Measurements from ENCODE around the gene MTREX. TPM values are rescaled to one million over a fixed set of nuclear protein-coding genes. Genes with fewer than 3 reads are reported as not detected.

Gene MTREX
- total and polyA plus RNA-seq, 9 donors: 43.9 to 73.1 (median 62.3) TPM

DNA sequence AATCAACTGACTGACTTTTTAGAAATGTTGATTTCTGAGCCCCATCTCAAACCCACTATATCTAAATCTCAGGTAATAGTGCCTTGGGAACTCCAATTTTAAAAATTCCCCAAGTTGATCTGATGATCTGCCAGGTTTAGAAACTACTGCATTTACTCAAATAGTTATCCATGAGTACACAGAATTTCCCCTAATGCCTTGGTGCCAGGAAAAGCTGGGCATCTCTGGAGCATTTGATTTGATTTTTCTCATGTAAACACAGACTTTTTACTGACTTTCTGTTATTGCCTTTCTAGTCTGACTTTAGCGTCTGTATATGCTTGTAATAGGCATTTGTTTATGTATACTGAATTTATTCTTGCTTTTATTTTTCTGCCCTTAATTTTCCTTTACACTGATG, 35.8 kb downstream of the MTREX start:
- DNase-seq: no peak
- no peaks in the 10 kb centered on the region for H3K27me3 ChIP-seq (ENCODE audit: control insufficient read depth, insufficient read depth, low read length)
- peaks cover 23% of the 10 kb centered on the region for H3K36me3 ChIP-seq (ENCODE audit: control insufficient read depth, insufficient read depth, low read length)
- no peak overlapping the region for H3K4me3 ChIP-seq (ENCODE audit: low read length)
- H3K9me3 ChIP-seq (replicated peaks; ENCODE audit: control insufficient read depth, low read depth, low read length): peaks cover 3% of the 10 kb centered on the region
- no peaks in the 10 kb centered on the region for H3K4me1 ChIP-seq (ENCODE audit: control insufficient read depth, insufficient read depth, low read length)
- whole genome bisulfite sequencing (ENCODE audit: insufficient coverage): no CpG with 5 or more reads among the region's 1 CpG
- no peak overlapping the region for H3K27ac ChIP-seq (ENCODE audit: low read length)

DNA sequence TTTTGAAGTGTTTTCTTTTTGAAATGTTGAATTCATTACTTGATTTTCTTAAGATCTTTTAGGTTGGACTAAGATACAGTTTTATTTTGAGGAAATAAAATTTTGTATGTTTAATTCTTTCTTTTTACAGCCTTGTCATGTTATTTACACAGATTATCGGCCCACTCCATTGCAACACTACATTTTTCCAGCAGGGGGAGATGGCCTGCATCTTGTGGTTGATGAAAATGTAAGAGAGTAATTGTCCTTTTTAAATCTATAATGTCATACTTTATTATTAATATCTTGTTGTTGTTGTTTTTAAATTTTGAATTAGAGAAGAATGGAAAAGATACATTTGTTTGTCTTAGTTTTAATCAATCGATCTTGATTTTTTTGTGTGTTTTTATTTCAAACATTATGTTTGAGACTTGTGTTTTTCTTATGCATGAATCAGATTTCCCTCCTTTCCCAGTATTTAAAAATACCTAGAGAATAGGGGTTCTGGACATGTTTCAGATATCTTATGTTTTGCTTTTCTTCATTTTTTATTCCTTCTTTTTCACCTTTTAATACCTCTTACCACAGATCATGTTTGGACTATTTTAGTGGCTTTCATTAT, 36.7 kb downstream of the MTREX start:
- no CpG with 5 or more reads among the region's 2 CpGs for WGBS (ENCODE audit: insufficient coverage)
- DNase-seq: peak; percentile 72
- Histone ChIP-seq H3K27ac (ENCODE audit: low read length) (no peak overlapping the region), H3K36me3 (ENCODE audit: control insufficient read depth, insufficient read depth, low read length) (peaks cover 23% of the 10 kb centered on the region), H3K4me3 (ENCODE audit: low read length) (no peak overlapping the region), H3K4me1 (ENCODE audit: control insufficient read depth, insufficient read depth, low read length) (no peaks in the 10 kb centered on the region), H3K9me3 (replicated peaks; ENCODE audit: control insufficient read depth, low read depth, low read length) (peaks cover 3% of the 10 kb centered on the region), H3K27me3 (ENCODE audit: control insufficient read depth, insufficient read depth, low read length) (no peaks in the 10 kb centered on the region)

DNA sequence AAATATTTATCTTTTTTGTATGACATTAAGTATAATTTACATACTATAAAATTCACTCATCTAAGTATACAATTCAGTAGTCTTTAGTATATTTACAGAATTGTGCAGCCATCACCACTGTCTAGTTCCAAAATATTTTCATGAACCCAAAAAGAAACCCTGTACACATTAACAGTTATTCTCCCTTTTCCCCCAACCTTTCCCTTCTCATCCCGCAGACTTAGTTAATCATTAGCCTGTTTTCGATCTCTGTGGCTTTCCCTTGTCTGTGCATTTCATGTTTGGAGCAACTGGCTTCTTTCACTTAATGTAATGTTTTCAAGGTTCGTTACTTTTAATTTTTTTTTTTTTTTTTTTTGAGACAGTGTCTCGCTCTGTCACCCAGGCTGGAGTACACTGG, 37.5 kb downstream of the MTREX start:
- no peak overlapping the region for H3K27ac ChIP-seq (ENCODE audit: low read length)
- peaks cover 3% of the 10 kb centered on the region for H3K9me3 ChIP-seq (replicated peaks; ENCODE audit: control insufficient read depth, low read depth, low read length)
- peaks cover 28% of the 10 kb centered on the region for H3K36me3 ChIP-seq (ENCODE audit: control insufficient read depth, insufficient read depth, low read length)
- DNase-seq: no peak
- WGBS (ENCODE audit: insufficient coverage): no CpG with 5 or more reads among the region's 4 CpGs
- H3K27me3 ChIP-seq (ENCODE audit: control insufficient read depth, insufficient read depth, low read length): no peaks in the 10 kb centered on the region
- no peaks in the 10 kb centered on the region for H3K4me1 ChIP-seq (ENCODE audit: control insufficient read depth, insufficient read depth, low read length)
- H3K4me3 ChIP-seq (ENCODE audit: low read length): no peak overlapping the region

DNA sequence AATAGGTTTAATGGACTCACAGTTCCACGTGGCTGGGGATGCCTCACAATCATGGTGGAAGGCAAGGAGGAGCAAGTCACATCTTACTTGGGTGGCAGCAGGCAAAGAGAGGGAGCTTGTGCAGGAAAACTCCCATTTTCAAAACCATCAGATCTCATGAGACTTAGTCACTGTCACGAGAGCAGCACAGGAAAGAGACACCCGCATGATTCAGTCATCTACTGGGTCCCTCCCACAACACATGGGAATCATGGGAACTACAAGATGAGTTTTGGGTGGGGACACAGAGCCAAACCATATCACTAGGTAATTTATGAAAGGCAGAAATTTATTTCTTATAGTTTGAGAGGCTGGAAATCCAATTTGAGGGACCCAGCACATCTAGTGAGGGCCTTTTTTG, 40.0 kb downstream of the MTREX start:
- Histone ChIP-seq H3K27ac (ENCODE audit: low read length) (no peak overlapping the region), H3K4me3 (ENCODE audit: low read length) (no peak overlapping the region), H3K36me3 (ENCODE audit: control insufficient read depth, insufficient read depth, low read length) (peaks cover 29% of the 10 kb centered on the region), H3K4me1 (ENCODE audit: control insufficient read depth, insufficient read depth, low read length) (no peaks in the 10 kb centered on the region), H3K9me3 (replicated peaks; ENCODE audit: control insufficient read depth, low read depth, low read length) (peaks cover 3% of the 10 kb centered on the region), H3K27me3 (ENCODE audit: control insufficient read depth, insufficient read depth, low read length) (no peaks in the 10 kb centered on the region)
- no CpG with 5 or more reads among the region's 3 CpGs for WGBS (ENCODE audit: insufficient coverage)
- DNase-seq: no peak

DNA sequence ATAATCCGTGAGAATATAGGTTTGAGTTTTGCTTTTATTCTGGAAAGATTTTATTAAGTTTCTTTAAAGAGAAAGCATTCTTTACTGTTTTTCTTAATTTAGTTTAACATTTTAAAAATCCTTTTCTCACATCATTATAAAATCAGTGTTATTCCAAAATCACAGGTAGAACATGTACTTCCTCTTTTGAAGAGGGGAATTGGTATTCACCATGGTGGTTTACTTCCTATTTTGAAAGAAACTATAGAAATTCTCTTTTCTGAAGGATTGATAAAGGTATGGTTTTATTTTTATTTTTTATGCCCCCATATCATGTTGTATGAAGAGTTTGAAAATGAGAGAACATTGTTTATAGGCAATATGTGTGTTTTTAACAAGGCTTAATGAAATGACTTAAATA, 43.0 kb downstream of the MTREX start:
- DNase-seq: no peak
- Histone ChIP-seq H3K4me1 (ENCODE audit: control insufficient read depth, insufficient read depth, low read length) (no peaks in the 10 kb centered on the region), H3K4me3 (ENCODE audit: low read length) (no peak overlapping the region), H3K36me3 (ENCODE audit: control insufficient read depth, insufficient read depth, low read length) (peaks cover 47% of the 10 kb centered on the region), H3K9me3 (replicated peaks; ENCODE audit: control insufficient read depth, low read depth, low read length) (peaks cover 2% of the 10 kb centered on the region), H3K27ac (ENCODE audit: low read length) (no peak overlapping the region), H3K27me3 (ENCODE audit: control insufficient read depth, insufficient read depth, low read length) (no peaks in the 10 kb centered on the region)
- WGBS (ENCODE audit: insufficient coverage): no CpG with 5 or more reads among the region's 1 CpG

DNA sequence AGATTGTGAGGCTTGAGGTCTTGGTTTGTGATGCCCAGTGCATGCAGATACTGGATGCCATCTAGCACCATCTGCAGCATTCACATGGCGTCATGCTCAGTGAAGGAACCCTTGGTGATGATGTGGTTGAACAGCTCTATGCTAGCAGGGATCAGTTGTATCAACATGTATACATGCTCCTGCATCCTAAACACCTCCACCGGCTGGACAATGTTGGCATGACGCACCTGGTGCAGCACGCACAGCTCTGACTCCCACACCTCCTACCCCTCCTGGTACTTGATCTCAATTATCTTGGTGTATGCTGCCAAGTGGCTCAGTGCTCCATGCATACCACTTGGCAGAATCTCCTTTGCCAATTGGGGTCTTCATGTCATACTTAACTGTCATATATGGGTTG, 49.1 kb downstream of the MTREX start:
- Histone ChIP-seq H3K4me1 (ENCODE audit: control insufficient read depth, insufficient read depth, low read length) (no peaks in the 10 kb centered on the region), H3K9me3 (replicated peaks; ENCODE audit: control insufficient read depth, low read depth, low read length) (no peaks in the 10 kb centered on the region), H3K4me3 (ENCODE audit: low read length) (no peak overlapping the region), H3K27me3 (ENCODE audit: control insufficient read depth, insufficient read depth, low read length) (no peaks in the 10 kb centered on the region), H3K36me3 (ENCODE audit: control insufficient read depth, insufficient read depth, low read length) (peaks cover 45% of the 10 kb centered on the region), H3K27ac (ENCODE audit: low read length) (no peak overlapping the region)
- 100% methylated on average over 3 of the region's 4 CpGs for WGBS (ENCODE audit: insufficient coverage)
- DNase-seq: no peak

DNA sequence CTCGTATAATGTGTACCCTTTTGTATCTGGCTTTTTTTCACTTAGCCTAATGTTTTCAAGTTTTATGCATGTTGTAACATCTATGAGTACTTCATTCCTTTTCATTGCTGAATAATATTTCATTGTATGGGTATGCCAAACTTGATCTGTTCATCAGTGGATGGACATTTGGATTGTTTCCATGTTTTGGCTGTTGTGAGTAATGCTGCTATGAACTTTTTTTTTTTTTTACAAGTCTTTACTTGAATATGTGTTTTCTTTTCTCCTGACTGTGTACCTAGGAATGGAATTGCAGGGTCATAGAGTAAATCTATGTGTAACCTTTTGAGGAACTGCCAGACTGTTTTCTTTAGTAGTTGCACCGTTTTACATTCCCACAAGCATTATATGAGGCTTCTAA, 52.4 kb downstream of the MTREX start:
- H3K4me3 ChIP-seq (ENCODE audit: low read length): no peak overlapping the region
- no peak overlapping the region for H3K27ac ChIP-seq (ENCODE audit: low read length)
- H3K36me3 ChIP-seq (ENCODE audit: control insufficient read depth, insufficient read depth, low read length): peaks cover 27% of the 10 kb centered on the region
- DNase-seq: no peak
- no peaks in the 10 kb centered on the region for H3K27me3 ChIP-seq (ENCODE audit: control insufficient read depth, insufficient read depth, low read length)
- no peaks in the 10 kb centered on the region for H3K4me1 ChIP-seq (ENCODE audit: control insufficient read depth, insufficient read depth, low read length)
- WGBS (ENCODE audit: insufficient coverage): no CpG with 5 or more reads among the region's 2 CpGs
- no peaks in the 10 kb centered on the region for H3K9me3 ChIP-seq (replicated peaks; ENCODE audit: control insufficient read depth, low read depth, low read length)

DNA sequence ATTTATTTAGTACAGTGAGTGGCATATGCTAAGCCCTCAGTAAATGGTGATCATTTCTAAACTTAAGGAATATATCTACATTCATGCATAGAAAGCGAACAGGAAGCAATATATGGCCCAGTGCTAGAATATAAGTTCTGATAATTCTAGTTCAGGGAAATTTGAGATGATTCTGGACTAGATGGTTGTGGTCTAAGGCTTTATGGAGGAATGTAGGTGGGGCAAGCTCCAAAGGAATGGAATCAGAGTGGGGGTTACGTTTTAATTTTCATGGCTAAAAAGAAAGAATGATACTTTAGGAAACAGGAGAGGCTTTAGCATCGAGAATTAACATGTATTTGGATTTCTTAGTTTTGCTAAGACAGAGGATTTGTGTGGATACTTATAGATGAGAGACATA, 56.1 kb downstream of the MTREX start:
- Histone ChIP-seq H3K4me1 (ENCODE audit: control insufficient read depth, insufficient read depth, low read length) (no peaks in the 10 kb centered on the region), H3K27ac (ENCODE audit: low read length) (no peak overlapping the region), H3K36me3 (ENCODE audit: control insufficient read depth, insufficient read depth, low read length) (peaks cover 7% of the 10 kb centered on the region), H3K4me3 (ENCODE audit: low read length) (no peak overlapping the region), H3K9me3 (replicated peaks; ENCODE audit: control insufficient read depth, low read depth, low read length) (no peaks in the 10 kb centered on the region), H3K27me3 (ENCODE audit: control insufficient read depth, insufficient read depth, low read length) (no peaks in the 10 kb centered on the region)
- no peak for DNase-seq
- WGBS (ENCODE audit: insufficient coverage): 83% methylated on average over 1 of the region's 3 CpGs

DNA sequence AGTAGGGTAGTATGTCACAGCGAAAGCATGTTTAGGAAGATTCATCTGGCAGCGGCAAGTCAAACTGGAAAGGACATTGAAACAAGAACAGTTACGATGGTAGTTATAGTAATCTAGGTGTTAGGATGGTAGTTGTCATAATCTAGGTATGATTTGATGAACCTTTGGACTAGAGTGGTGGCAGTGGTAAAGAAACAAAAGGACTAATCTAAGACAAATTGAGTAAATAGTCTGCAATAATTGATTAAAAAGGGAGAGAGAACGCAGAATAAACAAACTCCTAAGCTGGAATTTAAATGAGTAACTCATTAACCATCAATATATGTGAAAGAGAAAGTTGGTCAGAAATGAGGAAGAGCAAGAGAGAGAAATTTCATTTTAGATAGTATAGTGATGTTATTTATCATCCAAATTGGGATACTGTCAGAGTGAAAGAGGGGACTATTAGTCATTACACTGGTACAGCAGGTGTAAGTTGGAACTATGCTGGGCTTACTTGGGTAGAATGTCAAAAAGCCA, 56.8 kb downstream of the MTREX start:
- Histone ChIP-seq H3K27ac (ENCODE audit: low read length) (no peak overlapping the region), H3K4me1 (ENCODE audit: control insufficient read depth, insufficient read depth, low read length) (no peaks in the 10 kb centered on the region), H3K9me3 (replicated peaks; ENCODE audit: control insufficient read depth, low read depth, low read length) (no peaks in the 10 kb centered on the region), H3K4me3 (ENCODE audit: low read length) (no peak overlapping the region), H3K36me3 (ENCODE audit: control insufficient read depth, insufficient read depth, low read length) (peaks cover 6% of the 10 kb centered on the region), H3K27me3 (ENCODE audit: control insufficient read depth, insufficient read depth, low read length) (no peaks in the 10 kb centered on the region)
- no peak for DNase-seq
- 100% methylated on average over 3 of the region's 4 CpGs for WGBS (ENCODE audit: insufficient coverage)

DNA sequence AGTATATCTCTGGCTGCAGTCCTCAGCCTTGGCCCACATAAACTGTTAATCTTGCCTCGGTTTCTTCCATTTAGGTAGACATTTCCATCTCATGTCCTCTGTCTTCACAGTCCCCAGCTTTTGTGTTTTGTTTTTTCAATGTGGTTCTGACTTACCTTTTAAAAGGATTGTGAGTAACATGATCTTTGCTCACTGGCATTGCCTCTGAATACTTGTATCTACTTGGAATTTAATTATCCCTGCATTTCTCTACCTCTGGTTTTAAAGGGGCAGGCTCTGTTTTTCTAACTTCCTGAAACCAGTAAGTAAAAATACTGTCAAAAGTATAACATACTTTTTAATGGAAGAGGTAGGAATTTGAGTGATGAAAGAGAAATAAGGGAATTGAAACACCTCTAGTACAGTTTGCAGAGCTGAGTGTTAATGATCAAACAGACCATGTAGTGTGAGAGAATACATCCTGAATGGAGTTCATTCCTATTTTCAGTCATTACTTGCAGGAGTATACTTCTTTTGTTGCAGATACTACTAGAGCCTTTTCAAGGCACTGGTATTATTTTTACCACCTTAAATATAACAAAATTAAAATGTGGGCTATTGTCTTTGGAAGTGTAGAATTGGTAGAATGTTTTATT, 62.6 kb downstream of the MTREX start:
- Histone ChIP-seq H3K4me1 (ENCODE audit: control insufficient read depth, insufficient read depth, low read length) (no peaks in the 10 kb centered on the region), H3K4me3 (ENCODE audit: low read length) (no peak overlapping the region), H3K27me3 (ENCODE audit: control insufficient read depth, insufficient read depth, low read length) (no peaks in the 10 kb centered on the region), H3K9me3 (replicated peaks; ENCODE audit: control insufficient read depth, low read depth, low read length) (peaks cover 6% of the 10 kb centered on the region), H3K27ac (ENCODE audit: low read length) (no peak overlapping the region), H3K36me3 (ENCODE audit: control insufficient read depth, insufficient read depth, low read length) (peaks cover 20% of the 10 kb centered on the region)
- no CpG with 5 or more reads among the region's 1 CpG for WGBS (ENCODE audit: insufficient coverage)
- no peak for DNase-seq

Data from muscle of leg (tissue), 11 donors.